ENCODE results near the gene TREML1.

The TREML1 gene

GRCh38 chr6:41182069-41183034 is 28.2 kb upstream of the TREML1 start:
- no peak overlapping the region for H3K4me3 ChIP-seq (ENCODE audit: low read depth, low read length)
- no peaks in the 10 kb centered on the region for H3K27me3 ChIP-seq (replicated peaks)
- no peaks in the 10 kb centered on the region for H3K36me3 ChIP-seq (replicated peaks)
- DNase-seq, result peak; percentile 52
- in situ Hi-C loops (cut with HindIII; ENCODE audit: low pct_ligation_motif_present, low sequenced_read_pairs), result no loop called here
- TF ChIP-seq, protein P1, sequence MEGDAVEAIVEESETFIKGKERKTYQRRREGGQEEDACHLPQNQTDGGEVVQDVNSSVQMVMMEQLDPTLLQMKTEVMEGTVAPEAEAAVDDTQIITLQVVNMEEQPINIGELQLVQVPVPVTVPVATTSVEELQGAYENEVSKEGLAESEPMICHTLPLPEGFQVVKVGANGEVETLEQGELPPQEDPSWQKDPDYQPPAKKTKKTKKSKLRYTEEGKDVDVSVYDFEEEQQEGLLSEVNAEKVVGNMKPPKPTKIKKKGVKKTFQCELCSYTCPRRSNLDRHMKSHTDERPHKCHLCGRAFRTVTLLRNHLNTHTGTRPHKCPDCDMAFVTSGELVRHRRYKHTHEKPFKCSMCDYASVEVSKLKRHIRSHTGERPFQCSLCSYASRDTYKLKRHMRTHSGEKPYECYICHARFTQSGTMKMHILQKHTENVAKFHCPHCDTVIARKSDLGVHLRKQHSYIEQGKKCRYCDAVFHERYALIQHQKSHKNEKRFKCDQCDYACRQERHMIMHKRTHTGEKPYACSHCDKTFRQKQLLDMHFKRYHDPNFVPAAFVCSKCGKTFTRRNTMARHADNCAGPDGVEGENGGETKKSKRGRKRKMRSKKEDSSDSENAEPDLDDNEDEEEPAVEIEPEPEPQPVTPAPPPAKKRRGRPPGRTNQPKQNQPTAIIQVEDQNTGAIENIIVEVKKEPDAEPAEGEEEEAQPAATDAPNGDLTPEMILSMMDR (IDR thresholded peaks at IDR 0.05; ENCODE audit: low read depth, low read length, missing control alignments), result peak; percentile 83
- H3K27ac ChIP-seq, result no peak overlapping the region

- TF ChIP-seq, protein P1 (IDR thresholded peaks at IDR 0.05; ENCODE audit: low read depth, low read length, missing control alignments), result no peak
- H3K27me3 ChIP-seq (replicated peaks), result no peaks in the 10 kb centered on the region
- no peaks in the 10 kb centered on the region for H3K36me3 ChIP-seq (replicated peaks)
- H3K27ac ChIP-seq, result no peak overlapping the region
- H3K4me3 ChIP-seq (ENCODE audit: low read depth, low read length), result no peak overlapping the region
- in situ Hi-C loops (cut with HindIII; ENCODE audit: low pct_ligation_motif_present, low sequenced_read_pairs), result no loop called here
- DNase-seq, result no peak
Measured at GRCh38 chr6:41181566-41181965, 27.4 kb upstream of the TREML1 start.

- Histone ChIP-seq H3K36me3 (replicated peaks) (no peaks in the 10 kb centered on the region), H3K4me3 (ENCODE audit: low read depth, low read length) (no peak overlapping the region), H3K27ac (no peak overlapping the region), H3K27me3 (replicated peaks) (no peaks in the 10 kb centered on the region)
- TF ChIP-seq, protein P1 (IDR thresholded peaks at IDR 0.05; ENCODE audit: low read depth, low read length, missing control alignments), result no peak
- in situ Hi-C loops (cut with HindIII; ENCODE audit: low pct_ligation_motif_present, low sequenced_read_pairs), result no loop called here
- DNase-seq, result no peak
Measured at GRCh38 chr6:41179163-41179562, 25.0 kb upstream of the TREML1 start.

GRCh38 chr6:41177695-41178094 is 23.5 kb upstream of the TREML1 start:
- H3K36me3 ChIP-seq (replicated peaks), result no peaks in the 10 kb centered on the region
- H3K27me3 ChIP-seq (replicated peaks), result no peaks in the 10 kb centered on the region
- in situ Hi-C loops (cut with HindIII; ENCODE audit: low pct_ligation_motif_present, low sequenced_read_pairs), result no loop called here
- no peak overlapping the region for H3K27ac ChIP-seq
- DNase-seq, result no peak
- TF ChIP-seq, protein P1 (IDR thresholded peaks at IDR 0.05; ENCODE audit: low read depth, low read length, missing control alignments), result no peak
- H3K4me3 ChIP-seq (ENCODE audit: low read depth, low read length), result no peak overlapping the region

GRCh38 chr6:41177287-41177686 is 23.1 kb upstream of the TREML1 start:
- H3K27me3 ChIP-seq (replicated peaks), result no peaks in the 10 kb centered on the region
- TF ChIP-seq, protein P1 (IDR thresholded peaks at IDR 0.05; ENCODE audit: low read depth, low read length, missing control alignments), result no peak
- H3K27ac ChIP-seq, result no peak overlapping the region
- H3K36me3 ChIP-seq (replicated peaks), result no peaks in the 10 kb centered on the region
- H3K4me3 ChIP-seq (ENCODE audit: low read depth, low read length), result no peak overlapping the region
- in situ Hi-C loops (cut with HindIII; ENCODE audit: low pct_ligation_motif_present, low sequenced_read_pairs), result no loop called here
- no peak for DNase-seq
